ENCODE results near the gene TUBG2.

TUBG2 gene

GRCh38 chr17:42676424-42677011 lies 17.4 kb downstream of the TUBG2 start, which contains the start of gene PLEKHH3:
Gene PLEKHH3 (minus strand): TSS chr17:42676994. CDS start chr17:42676563, 431 bp downstream.
- DNase-seq (ENCODE audit: low read depth) = no peak

- DNase-seq (ENCODE audit: low read depth) = peak; percentile 92
Measured at GRCh38 chr17:42677012-42677857, 18.2 kb downstream of the TUBG2 start.

GRCh38 chr17:42677921-42678781 lies 19.1 kb downstream of the TUBG2 start:
- DNase-seq (ENCODE audit: low read depth) = peak; percentile 73

- no peak for DNase-seq (ENCODE audit: low read depth)
Measured at GRCh38 chr17:42678951-42679491, 19.9 kb downstream of the TUBG2 start.

- DNase-seq (ENCODE audit: low read depth) = no peak
Measured at GRCh38 chr17:42679492-42680330, 20.6 kb downstream of the TUBG2 start.

GRCh38 chr17:42680331-42680808 lies 21.3 kb downstream of the TUBG2 start:
- DNase-seq (ENCODE audit: low read depth) = no peak

GRCh38 chr17:42681976-42682721 lies 23.1 kb downstream of the TUBG2 start, which contains the start of gene CNTNAP1:
Gene CNTNAP1 (plus strand): TSS chr17:42682531. CDS start chr17:42682830, 299 bp downstream.
- no peak for DNase-seq (ENCODE audit: low read depth)

GRCh38 chr17:42682722-42683403 lies 23.8 kb downstream of the TUBG2 start:
- DNase-seq (ENCODE audit: low read depth) = no peak

- DNase-seq (ENCODE audit: low read depth) = no peak
Measured at GRCh38 chr17:42683407-42684034, 24.4 kb downstream of the TUBG2 start.

- no peak for DNase-seq (ENCODE audit: low read depth)
Measured at GRCh38 chr17:42684929-42685556, 26.0 kb downstream of the TUBG2 start.

GRCh38 chr17:42685831-42686230 lies 26.7 kb downstream of the TUBG2 start:
- DNase-seq (ENCODE audit: low read depth) = no peak

GRCh38 chr17:42686520-42687128 lies 27.5 kb downstream of the TUBG2 start:
- no peak for DNase-seq (ENCODE audit: low read depth)

- DNase-seq (ENCODE audit: low read depth) = no peak
Measured at GRCh38 chr17:42687707-42688320, 28.7 kb downstream of the TUBG2 start.

- DNase-seq (ENCODE audit: low read depth) = no peak
Measured at GRCh38 chr17:42690596-42690995, 31.5 kb downstream of the TUBG2 start.

- no peak for DNase-seq (ENCODE audit: low read depth)
Measured at GRCh38 chr17:42691021-42691545, 32.0 kb downstream of the TUBG2 start.

- DNase-seq (ENCODE audit: low read depth) = no peak
Measured at GRCh38 chr17:42692489-42692888, 33.4 kb downstream of the TUBG2 start.

- DNase-seq (ENCODE audit: low read depth) = no peak
Measured at GRCh38 chr17:42694524-42694923, 35.4 kb downstream of the TUBG2 start.

GRCh38 chr17:42695500-42695899 lies 36.4 kb downstream of the TUBG2 start:
- no peak for DNase-seq (ENCODE audit: low read depth)

All from HS-27A (cell line).